DMS153 (cell line): ENCODE data around the gene KIAA1755.
A peak's percentile ranks its signal among the peaks of the same experiment; 100 is the strongest.
"Not testable (repeated sequence)": the region's sequence is repeated elsewhere in the genome, so short reads cannot be mapped to it uniquely, and the experiment has no call there.

Experiments
- DNase-seq: peaks from one replicate; lab custom pipeline; 2025; lab: John Stamatoyannopoulos, UW

The KIAA1755 gene

GRCh38 chr20:38286586-38287531 is 26.3 kb upstream of the KIAA1755 start:
- DNase-seq = no peak

- no peak for DNase-seq
Observed at GRCh38 chr20:38284893-38285444, 24.4 kb upstream of the KIAA1755 start.

DNA sequence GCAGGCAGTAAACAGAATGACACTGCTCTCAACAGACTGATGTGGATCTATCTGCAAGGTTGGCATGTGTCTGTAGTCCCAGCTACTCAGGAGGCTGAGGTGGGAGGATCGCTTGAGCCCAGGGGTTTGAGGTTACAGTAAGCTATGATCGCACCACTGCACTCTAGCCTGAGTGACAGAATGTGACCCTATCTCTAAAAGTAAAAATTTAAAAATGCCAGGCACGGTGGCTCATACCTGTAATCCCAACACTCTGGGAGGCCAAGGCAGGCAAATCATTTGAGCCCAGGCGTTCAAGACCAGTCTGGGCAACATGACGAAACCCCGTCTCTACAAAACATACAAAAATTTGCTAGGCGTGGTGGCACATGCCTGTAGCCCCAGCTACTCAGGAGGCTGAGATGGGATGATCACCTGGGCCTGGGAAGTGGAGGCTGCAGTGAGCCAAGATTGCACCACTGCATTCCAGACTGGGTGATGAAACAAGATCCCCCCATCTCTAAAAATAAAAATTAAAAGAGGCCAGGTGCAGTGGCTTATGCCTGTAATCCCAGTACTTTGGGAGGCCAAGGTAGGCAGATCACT is 23.6 kb upstream of the KIAA1755 start:
- not testable (repeated sequence) for DNase-seq

- no peak for DNase-seq
Observed at GRCh38 chr20:38283236-38283635, 22.7 kb upstream of the KIAA1755 start.

DNA sequence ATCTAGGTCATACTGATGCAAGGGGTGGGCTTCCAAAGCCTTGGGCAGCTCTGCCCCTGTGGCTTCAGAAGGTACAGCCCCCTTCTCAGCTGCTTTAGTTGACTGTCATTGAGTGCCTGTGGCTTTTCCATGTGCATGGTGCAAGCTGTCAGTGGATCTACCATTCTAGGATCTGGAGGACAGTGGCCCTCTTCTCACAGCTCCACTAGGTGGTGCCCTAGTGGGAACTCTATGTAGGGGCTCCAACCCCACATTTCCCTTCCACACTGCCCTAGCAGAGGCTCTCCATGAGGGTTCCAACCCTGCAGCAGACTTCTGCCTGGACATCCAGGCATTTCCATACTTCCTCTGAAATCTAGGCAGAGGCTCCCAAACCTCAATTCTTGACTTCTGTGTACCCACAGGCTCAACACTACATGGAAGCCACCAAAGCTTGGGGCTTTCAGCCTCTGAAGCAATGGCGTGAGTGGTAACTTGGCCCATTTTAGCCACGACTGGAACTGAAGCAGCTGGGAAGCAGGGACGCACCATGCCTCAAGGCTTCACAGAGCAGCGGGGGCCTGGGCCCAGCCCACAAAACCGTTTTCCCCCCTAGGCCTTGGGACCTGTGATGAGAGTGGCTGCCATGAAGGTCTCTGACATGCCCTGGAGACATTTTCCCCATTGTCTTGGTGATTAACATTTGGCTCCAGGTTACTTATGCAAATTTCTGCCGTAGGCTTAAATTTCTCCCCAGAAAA is 20.8 kb upstream of the KIAA1755 start:
- not testable (repeated sequence) for DNase-seq

DNA sequence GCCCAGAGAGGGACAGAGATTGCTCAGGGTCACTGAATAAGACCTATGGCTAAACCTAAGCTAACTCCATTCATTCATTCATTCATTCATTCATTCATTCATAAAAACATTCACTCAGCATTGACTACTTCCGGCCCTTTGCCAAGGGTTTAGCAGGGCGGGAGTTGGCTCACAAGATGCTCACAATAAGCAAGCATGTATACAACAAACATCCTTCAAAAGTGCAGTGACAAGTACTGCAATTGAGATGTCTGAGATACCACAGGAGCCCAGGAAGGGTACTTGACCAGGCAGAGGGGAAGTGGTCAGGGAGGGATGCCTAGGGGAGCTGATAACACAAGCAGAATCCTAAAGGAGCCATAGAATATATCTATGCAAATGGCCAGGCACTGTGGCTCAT is 18.2 kb upstream of the KIAA1755 start:
- DNase-seq = no peak

GRCh38 chr20:38278131-38278530 is 17.6 kb upstream of the KIAA1755 start:
- DNase-seq = no peak

GRCh38 chr20:38277691-38278090 is 17.2 kb upstream of the KIAA1755 start:
- DNase-seq = no peak

- no peak for DNase-seq
Observed at GRCh38 chr20:38277285-38277684, 16.8 kb upstream of the KIAA1755 start.

DNA sequence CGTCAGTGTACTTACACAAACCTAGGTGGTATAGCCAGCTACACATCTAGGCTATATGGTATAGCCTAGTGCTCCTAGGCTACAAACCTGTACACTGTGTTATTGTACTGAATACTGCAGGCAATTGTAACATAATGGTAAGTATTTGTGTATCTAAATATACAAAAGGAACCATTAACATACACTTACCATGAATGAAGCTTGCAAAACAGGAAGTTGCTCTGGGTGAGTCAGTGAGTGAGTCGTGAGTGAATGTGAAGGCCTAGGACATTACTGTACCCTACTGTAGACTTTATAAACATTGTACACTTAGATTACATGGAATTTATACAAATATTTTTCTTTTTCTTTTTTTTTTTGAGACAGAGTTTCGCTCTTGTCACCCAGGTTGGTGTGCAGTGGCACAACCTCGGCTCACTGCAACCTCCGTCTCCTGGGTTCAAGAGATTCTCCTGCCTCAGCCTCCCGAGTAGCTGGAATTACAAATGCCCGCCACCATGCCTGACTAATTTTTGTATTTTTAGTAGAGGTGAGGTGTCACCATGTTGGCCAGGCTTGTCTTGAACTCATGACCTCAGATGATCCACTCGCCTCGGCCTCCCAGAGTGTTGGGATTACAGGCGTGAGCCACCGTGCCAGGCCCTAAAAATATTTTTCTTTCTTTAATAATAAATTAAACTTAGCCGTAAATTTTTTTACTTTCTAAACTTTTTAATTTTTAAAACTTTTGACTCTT is 15.4 kb upstream of the KIAA1755 start:
- peak; percentile 49 for DNase-seq

DNA sequence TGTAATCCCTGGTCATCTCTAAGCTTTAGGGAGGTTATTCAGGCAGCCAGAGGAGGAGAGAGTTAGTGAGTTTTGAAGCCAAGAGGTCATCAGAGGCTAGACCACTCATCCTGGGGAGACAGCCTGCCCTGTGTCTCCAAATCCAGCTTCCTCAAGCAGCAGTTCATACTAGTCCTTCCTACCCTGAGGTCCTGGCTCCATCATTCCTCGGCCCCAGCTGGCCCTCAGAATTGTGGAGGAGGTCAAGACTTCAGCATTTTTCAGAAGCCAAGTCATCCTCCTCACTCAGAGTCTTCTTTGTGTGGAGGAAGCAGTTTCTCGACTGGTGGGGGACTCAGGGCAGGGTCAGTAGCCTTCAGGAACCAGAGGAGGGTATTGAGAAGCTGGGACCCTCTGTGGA is 12.4 kb upstream of the KIAA1755 start:
- no peak for DNase-seq

GRCh38 chr20:38272398-38272797 is 11.9 kb upstream of the KIAA1755 start:
- DNase-seq = no peak

DNA sequence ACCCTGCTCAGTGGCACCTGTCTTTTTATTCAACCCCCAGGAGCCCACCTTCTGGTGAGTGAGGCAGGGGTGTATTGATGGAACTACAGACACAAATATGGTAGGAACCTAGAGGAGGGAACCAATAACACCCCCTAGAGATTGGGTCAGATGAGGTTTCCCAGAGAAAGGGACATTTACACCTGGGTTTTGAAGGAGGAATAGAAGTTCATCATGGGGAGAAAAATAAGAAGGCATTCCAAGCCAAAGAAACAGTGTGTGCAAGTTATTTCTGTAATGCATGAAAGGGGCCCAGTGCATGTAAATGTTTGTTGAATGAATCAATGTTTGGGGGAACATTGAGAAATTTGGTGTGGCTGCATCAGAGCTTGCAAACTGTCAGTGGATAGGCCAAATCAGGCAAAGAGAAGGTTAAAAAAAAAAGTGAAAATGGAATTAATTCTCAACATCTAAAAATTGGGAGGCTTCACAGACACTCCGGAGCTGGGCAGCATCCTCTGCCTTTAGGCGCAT is 11.1 kb upstream of the KIAA1755 start:
- no peak for DNase-seq

- no peak for DNase-seq
Observed at GRCh38 chr20:38270869-38271605, 10.5 kb upstream of the KIAA1755 start.

- DNase-seq = no peak
Observed at GRCh38 chr20:38269715-38270114, 9.2 kb upstream of the KIAA1755 start.

- no peak for DNase-seq
Observed at GRCh38 chr20:38269040-38269439, 8.5 kb upstream of the KIAA1755 start.

DNA sequence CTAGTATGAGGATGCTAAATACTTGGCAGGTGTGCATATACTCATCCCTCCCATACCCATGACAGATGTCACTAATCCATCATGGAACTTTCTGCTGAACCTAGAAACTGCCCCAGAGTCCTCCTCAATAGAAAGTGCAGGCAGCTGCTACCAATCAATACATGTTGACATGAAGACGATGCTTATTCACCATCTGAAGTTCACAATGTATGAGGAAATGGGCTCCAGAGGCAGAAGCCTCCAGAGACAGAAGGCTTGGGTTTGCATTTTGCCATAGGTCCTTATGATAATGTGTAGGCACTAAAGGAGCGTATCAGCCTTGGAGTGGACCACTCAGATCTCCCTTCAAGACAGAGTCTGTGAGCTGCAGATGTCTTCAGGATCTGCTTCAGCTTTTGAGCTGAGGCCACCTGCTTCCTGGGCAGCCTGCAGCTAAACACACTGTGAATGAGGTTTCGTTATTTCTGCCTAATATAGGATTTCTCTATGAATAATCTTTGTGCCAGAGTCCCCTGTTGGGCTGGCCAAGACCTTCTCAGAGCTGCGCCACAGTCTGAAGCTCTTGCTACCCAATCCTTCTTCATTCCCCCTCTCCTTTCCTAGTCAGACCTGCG is 7.5 kb upstream of the KIAA1755 start:
- DNase-seq = no peak

- no peak for DNase-seq
Observed at GRCh38 chr20:38267296-38267695, 6.8 kb upstream of the KIAA1755 start.

DNA sequence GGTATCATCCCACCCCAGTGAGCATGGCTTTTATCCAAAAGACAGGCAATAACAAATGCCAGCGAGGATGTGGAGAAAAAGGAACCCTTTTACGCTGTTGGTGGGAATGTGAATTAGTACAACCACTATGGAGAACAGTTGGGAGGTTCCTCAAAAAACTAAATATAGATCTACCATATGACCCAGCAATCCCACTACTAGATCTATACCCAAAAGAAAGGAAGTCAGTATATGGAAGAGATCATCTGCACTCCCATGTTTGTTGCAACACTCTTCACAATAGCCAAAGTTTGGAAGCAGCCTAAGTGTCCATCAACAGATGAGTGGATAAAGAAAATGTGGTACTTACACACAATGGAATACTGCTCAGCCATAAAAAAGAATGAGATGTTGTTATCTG is 5.9 kb upstream of the KIAA1755 start:
- DNase-seq = no peak

DNA sequence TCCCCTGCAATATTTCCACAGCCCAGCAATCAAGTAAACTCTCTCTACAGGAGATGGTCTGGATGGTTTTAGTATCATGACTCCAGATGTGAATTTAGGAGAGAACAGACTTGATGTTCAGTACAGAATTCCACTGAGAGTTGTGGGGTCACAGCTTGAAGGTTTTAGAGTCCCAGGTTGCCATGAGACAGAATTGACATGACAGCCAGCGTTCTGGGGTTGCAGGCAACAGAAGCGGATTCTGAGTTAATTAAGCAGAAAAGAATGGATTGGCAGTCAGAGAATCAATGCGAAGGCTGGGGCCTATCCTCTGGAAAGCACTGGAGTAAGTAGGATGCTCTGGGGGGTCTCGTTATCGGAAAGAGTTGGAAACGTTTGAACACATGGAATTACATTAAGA is 2.4 kb upstream of the KIAA1755 start:
- DNase-seq = no peak

GRCh38 chr20:38261054-38261390 is 487 bp upstream of the KIAA1755 start:
- DNase-seq = no peak
